Uterus (tissue), 2 donors: ENCODE measurements around the gene SFSWAP.

Experiments
- POLR2A ChIP-seq, 2 donors: fragments of 450-650 bp; IDR thresholded peaks; one replicate each; pipeline ENCODE4 v1.6.1; 2016; ENCODE audit warnings: antibody characterized with exemption in 2 of 2, mild to moderate bottlenecking in 1 of 2, moderate library complexity in 1 of 2
- TF ChIP-seq, protein P1 (sequence below), 4 experiments: fragments of 200-600 bp in 2 of 4; fragments of 450-650 bp in 2 of 4; sonication (generic) in 2 of 4; IDR thresholded peaks; one replicate each; pipeline ENCODE4 v1.5.1; 2016 to 2019; ENCODE audit warnings: antibody characterized with exemption in 4 of 4, mild to moderate bottlenecking in 2 of 4, moderate library complexity in 1 of 4

DNA sequence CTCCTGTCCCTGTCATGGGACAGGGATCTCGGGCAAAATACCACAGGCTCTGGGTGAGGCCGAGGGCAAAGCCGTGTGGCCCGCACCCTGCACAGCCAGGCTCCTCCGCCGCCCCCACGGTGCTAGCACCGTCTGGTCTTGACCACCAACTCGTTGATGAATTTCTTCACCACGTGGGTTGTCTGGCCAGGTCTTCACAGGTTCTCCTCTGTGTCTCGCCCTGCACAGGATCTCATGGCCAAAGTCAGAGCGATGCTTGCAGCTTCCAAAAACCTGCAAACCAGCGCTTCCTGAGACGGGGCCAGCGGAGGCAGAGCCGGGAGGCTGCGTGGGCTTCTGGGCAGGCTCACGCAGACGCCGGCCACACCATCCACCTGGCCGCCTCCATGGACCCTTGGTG is 88.3 kb downstream of the SFSWAP start:
- TF ChIP-seq, protein P1, sequence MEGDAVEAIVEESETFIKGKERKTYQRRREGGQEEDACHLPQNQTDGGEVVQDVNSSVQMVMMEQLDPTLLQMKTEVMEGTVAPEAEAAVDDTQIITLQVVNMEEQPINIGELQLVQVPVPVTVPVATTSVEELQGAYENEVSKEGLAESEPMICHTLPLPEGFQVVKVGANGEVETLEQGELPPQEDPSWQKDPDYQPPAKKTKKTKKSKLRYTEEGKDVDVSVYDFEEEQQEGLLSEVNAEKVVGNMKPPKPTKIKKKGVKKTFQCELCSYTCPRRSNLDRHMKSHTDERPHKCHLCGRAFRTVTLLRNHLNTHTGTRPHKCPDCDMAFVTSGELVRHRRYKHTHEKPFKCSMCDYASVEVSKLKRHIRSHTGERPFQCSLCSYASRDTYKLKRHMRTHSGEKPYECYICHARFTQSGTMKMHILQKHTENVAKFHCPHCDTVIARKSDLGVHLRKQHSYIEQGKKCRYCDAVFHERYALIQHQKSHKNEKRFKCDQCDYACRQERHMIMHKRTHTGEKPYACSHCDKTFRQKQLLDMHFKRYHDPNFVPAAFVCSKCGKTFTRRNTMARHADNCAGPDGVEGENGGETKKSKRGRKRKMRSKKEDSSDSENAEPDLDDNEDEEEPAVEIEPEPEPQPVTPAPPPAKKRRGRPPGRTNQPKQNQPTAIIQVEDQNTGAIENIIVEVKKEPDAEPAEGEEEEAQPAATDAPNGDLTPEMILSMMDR (IDR thresholded peaks at IDR 0.05), result no peak
- no peak for TF ChIP-seq POLR2A (IDR thresholded peaks at IDR 0.05)
